Testis (tissue), 2 donors: ENCODE measurements around the gene CCDC138.

Source experiments
- CTCF ChIP-seq, 3 experiments: fragments of 450-650 bp in 2 of 3; fragments of 200-600 bp in 1 of 3; sonication (generic) in 1 of 3; IDR thresholded peaks; one replicate each; pipeline ENCODE4 v1.5.1; 2016 to 2019; ENCODE audit warnings: antibody characterized with exemption in 3 of 3, mild to moderate bottlenecking in 2 of 3, moderate library complexity in 1 of 3
- POLR2A ChIP-seq: fragments of 450-650 bp; IDR thresholded peaks from one replicate; pipeline ENCODE4 v1.6.1; 2017; ENCODE audit warnings: antibody characterized with exemption, mild to moderate bottlenecking, moderate library complexity

- TF ChIP-seq CTCF (IDR thresholded peaks at IDR 0.05) (no peak), POLR2A (no peak)
Observed at GRCh38 chr2:108925735-108926134, 139.2 kb downstream of the CCDC138 start.
